Lower lobe of right lung (tissue), 2 donors: ENCODE data around the gene PLB1. TPM values are rescaled to one million over a fixed set of nuclear protein-coding genes. Genes with fewer than 3 reads are reported as not detected.

ENCODE experiments used
- ATAC-seq, 2 donors: fragments of 200-7000 bp; cut with Tn5 transposase; one replicate each; pipeline ENCODE4 v1.9.1; 2020 to 2022; ENCODE audit warnings: mild to moderate bottlenecking in 2 of 2, moderate library complexity in 2 of 2
- DNase-seq: peaks from one replicate; pipeline ENCODE4 v3.0.0-alpha.2; 2020
- H3K27ac ChIP-seq: fragments of 200-600 bp; one replicate; pipeline ENCODE4 v1.8.0; 2022
- H3K27me3 ChIP-seq: fragments of 200-600 bp; one replicate; pipeline ENCODE4 v1.8.0; 2022; ENCODE audit warnings: low read depth
- H3K36me3 ChIP-seq: fragments of 200-600 bp; one replicate; pipeline ENCODE4 v1.8.0; 2022; ENCODE audit warnings: mild to moderate bottlenecking
- H3K4me1 ChIP-seq: fragments of 200-600 bp; one replicate; pipeline ENCODE4 v1.8.0; 2022
- H3K4me3 ChIP-seq: fragments of 200-600 bp; one replicate; pipeline ENCODE4 v1.8.0; 2022; ENCODE audit warnings: mild to moderate bottlenecking
- H3K9me3 ChIP-seq: fragments of 200-600 bp; one replicate; pipeline ENCODE4 v1.8.0; 2022
- intact Hi-C: fragments of 100-400 bp; cut with DNase I; formaldehyde crosslinking; loops from one replicate; pipeline ENCODE4 v1.11.0; 2022
- total RNA-seq: library from RNA; stranded (reverse); fragmentation: NEBNext Ultra II Directional; extraction: Animal tissue kit (Norgen Biotek cat#: 25700); gene quantifications from one replicate; pipeline ENCODE4 v1.2.1, GENCODE V29; 2021
- TF ChIP-seq, protein P1 (sequence below): fragments of 200-600 bp; IDR thresholded peaks from one replicate; pipeline ENCODE4 v1.8.0; 2022; ENCODE audit warnings: antibody characterized with exemption, mild to moderate bottlenecking
- donor health status: DM: no; HTN: yes; CAD: no; lungs with severe emphysema.

The PLB1 gene
- total RNA-seq, 1 donor from 2014 or later: 5.5 TPM

- TF ChIP-seq, protein P1, sequence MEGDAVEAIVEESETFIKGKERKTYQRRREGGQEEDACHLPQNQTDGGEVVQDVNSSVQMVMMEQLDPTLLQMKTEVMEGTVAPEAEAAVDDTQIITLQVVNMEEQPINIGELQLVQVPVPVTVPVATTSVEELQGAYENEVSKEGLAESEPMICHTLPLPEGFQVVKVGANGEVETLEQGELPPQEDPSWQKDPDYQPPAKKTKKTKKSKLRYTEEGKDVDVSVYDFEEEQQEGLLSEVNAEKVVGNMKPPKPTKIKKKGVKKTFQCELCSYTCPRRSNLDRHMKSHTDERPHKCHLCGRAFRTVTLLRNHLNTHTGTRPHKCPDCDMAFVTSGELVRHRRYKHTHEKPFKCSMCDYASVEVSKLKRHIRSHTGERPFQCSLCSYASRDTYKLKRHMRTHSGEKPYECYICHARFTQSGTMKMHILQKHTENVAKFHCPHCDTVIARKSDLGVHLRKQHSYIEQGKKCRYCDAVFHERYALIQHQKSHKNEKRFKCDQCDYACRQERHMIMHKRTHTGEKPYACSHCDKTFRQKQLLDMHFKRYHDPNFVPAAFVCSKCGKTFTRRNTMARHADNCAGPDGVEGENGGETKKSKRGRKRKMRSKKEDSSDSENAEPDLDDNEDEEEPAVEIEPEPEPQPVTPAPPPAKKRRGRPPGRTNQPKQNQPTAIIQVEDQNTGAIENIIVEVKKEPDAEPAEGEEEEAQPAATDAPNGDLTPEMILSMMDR: no peak
- H3K4me1 ChIP-seq: peaks cover 24% of the 10 kb centered on the region
- no peaks in the 10 kb centered on the region for H3K36me3 ChIP-seq
- H3K9me3 ChIP-seq: no peaks in the 10 kb centered on the region
- no peak for ATAC-seq
- DNase-seq: no peak
- H3K27ac ChIP-seq: no peak overlapping the region
- no peak overlapping the region for H3K4me3 ChIP-seq
- intact Hi-C loops: no loop called here
- H3K27me3 ChIP-seq: no peaks in the 10 kb centered on the region
These were observed 136.9 kb downstream of the PLB1 start for GRCh38 chr2:28632791-28633190.

DNA sequence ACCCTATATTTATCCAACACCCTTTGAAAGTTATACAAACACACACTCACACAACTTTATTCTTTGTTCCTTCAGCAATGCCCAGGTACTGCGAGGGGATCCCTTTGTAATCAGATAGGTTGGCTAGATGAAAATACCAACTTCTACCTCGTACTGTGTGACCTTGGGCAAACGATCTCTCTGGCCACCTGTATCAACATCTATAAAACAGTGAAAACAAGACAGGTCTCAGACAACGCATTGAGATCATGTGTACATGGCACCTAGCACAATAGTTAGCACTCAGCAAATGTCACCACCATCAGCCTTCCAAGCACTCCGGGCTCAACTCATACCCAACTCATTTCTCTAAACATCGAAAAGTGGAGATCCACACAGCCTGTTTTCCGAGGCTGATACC is 137.3 kb downstream of the PLB1 start:
- no peaks in the 10 kb centered on the region for H3K9me3 ChIP-seq
- H3K36me3 ChIP-seq: no peaks in the 10 kb centered on the region
- intact Hi-C loops: no loop called here
- no peak overlapping the region for H3K27ac ChIP-seq
- no peak overlapping the region for H3K4me3 ChIP-seq
- peaks cover 28% of the 10 kb centered on the region for H3K4me1 ChIP-seq
- ATAC-seq: no peak
- H3K27me3 ChIP-seq: no peaks in the 10 kb centered on the region
- DNase-seq: no peak
- TF ChIP-seq, protein P1: no peak

GRCh38 chr2:28633746-28634145 is 137.9 kb downstream of the PLB1 start:
- Histone ChIP-seq H3K4me1 (peaks cover 30% of the 10 kb centered on the region), H3K9me3 (no peaks in the 10 kb centered on the region), H3K27me3 (no peaks in the 10 kb centered on the region), H3K27ac (no peak overlapping the region), H3K36me3 (no peaks in the 10 kb centered on the region), H3K4me3 (no peak overlapping the region)
- DNase-seq: no peak
- intact Hi-C loops: no loop called here
- TF ChIP-seq, protein P1: no peak
- ATAC-seq: no peak

- Histone ChIP-seq H3K27ac (peak overlapping the region; percentile 80), H3K27me3 (no peaks in the 10 kb centered on the region), H3K9me3 (no peaks in the 10 kb centered on the region), H3K4me3 (no peak overlapping the region), H3K36me3 (no peaks in the 10 kb centered on the region), H3K4me1 (peaks cover 30% of the 10 kb centered on the region)
- DNase-seq (no peak), ATAC-seq (peak; percentile 43 to 47)
- TF ChIP-seq, protein P1: no peak
- intact Hi-C loops: no loop called here
These were observed 139.3 kb downstream of the PLB1 start for GRCh38 chr2:28635191-28635611.

- Histone ChIP-seq H3K4me3 (no peak overlapping the region), H3K27me3 (no peaks in the 10 kb centered on the region), H3K36me3 (no peaks in the 10 kb centered on the region), H3K4me1 (peaks cover 30% of the 10 kb centered on the region), H3K27ac (peak overlapping the region; percentile 80), H3K9me3 (no peaks in the 10 kb centered on the region)
- intact Hi-C loops: no loop called here
- ATAC-seq: no peak
- TF ChIP-seq, protein P1: no peak
- no peak for DNase-seq
These were observed 140.6 kb downstream of the PLB1 start for GRCh38 chr2:28636491-28636890.
